ENCODE results near the gene NPEPL1.
"Not testable (repeated sequence)": the region's sequence is repeated elsewhere in the genome, so short reads cannot be mapped to it uniquely, and the experiment has no call there.

The NPEPL1 gene

GRCh38 chr20:58715801-58716475, 23.3 kb downstream of the NPEPL1 start:
- DNase-seq: no peak

- DNase-seq: no peak
These were observed 24.1 kb downstream of the NPEPL1 start for GRCh38 chr20:58716476-58717277.

- DNase-seq: no peak
These were observed 24.9 kb downstream of the NPEPL1 start for GRCh38 chr20:58717278-58718091.

GRCh38 chr20:58718121-58718563, 25.5 kb downstream of the NPEPL1 start:
- no peak for DNase-seq

- DNase-seq: no peak
These were observed 26.1 kb downstream of the NPEPL1 start for GRCh38 chr20:58718729-58719128.

GRCh38 chr20:58719258-58719657, 26.7 kb downstream of the NPEPL1 start:
- DNase-seq: no peak

- no peak for DNase-seq
These were observed 27.4 kb downstream of the NPEPL1 start for GRCh38 chr20:58719971-58720371.

- DNase-seq: no peak
These were observed 28.3 kb downstream of the NPEPL1 start for GRCh38 chr20:58720890-58721289.

GRCh38 chr20:58721951-58722778, 29.6 kb downstream of the NPEPL1 start:
- DNase-seq: no peak

GRCh38 chr20:58722877-58723627, 30.5 kb downstream of the NPEPL1 start:
- DNase-seq: no peak

- DNase-seq: no peak
These were observed 31.0 kb downstream of the NPEPL1 start for GRCh38 chr20:58723628-58723984.

GRCh38 chr20:58726156-58726555, 33.6 kb downstream of the NPEPL1 start:
- DNase-seq: not testable (repeated sequence)

GRCh38 chr20:58731192-58731591, 38.6 kb downstream of the NPEPL1 start:
- DNase-seq: no peak

GRCh38 chr20:58737198-58737597, 44.6 kb downstream of the NPEPL1 start:
- no peak for DNase-seq

- no peak for DNase-seq
These were observed 48.0 kb downstream of the NPEPL1 start for GRCh38 chr20:58740356-58741308.

GRCh38 chr20:58741384-58741783, 48.8 kb downstream of the NPEPL1 start:
- DNase-seq: no peak

GRCh38 chr20:58742668-58743566, 50.3 kb downstream of the NPEPL1 start:
- DNase-seq: no peak

GRCh38 chr20:58743929-58744534, 51.4 kb downstream of the NPEPL1 start:
- DNase-seq: no peak

- DNase-seq: no peak
These were observed 52.2 kb downstream of the NPEPL1 start for GRCh38 chr20:58744836-58745235.

Data from fibroblast of skin of right quadriceps (primary cell).